ENCODE data around the gene CMTM8.

DNA sequence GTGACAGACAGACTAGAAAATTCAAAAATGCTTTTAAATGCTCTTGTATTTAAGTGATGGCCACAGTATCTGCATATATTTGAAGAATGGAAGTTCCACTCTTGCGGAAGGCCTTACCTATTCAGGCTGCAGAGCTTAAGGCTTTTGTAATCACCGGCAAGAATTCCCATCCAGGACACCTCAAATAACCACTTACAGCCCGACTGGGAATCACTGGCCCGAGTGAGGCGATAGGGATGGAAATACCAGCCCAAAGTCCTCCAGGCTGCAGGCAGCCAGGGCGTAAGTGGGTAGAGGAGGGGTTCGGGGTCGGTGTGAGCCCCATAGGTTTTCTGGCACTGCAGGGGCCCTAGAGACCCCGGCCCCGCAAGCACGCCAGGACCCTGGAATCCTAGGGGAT lies 162.6 kb downstream of the CMTM8 start:
- TF ChIP-seq, protein P1, sequence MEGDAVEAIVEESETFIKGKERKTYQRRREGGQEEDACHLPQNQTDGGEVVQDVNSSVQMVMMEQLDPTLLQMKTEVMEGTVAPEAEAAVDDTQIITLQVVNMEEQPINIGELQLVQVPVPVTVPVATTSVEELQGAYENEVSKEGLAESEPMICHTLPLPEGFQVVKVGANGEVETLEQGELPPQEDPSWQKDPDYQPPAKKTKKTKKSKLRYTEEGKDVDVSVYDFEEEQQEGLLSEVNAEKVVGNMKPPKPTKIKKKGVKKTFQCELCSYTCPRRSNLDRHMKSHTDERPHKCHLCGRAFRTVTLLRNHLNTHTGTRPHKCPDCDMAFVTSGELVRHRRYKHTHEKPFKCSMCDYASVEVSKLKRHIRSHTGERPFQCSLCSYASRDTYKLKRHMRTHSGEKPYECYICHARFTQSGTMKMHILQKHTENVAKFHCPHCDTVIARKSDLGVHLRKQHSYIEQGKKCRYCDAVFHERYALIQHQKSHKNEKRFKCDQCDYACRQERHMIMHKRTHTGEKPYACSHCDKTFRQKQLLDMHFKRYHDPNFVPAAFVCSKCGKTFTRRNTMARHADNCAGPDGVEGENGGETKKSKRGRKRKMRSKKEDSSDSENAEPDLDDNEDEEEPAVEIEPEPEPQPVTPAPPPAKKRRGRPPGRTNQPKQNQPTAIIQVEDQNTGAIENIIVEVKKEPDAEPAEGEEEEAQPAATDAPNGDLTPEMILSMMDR (conservative IDR thresholded peaks at IDR 0.05; ENCODE audit: low read depth in 2 of 2): no peak
- TF ChIP-seq EZH2phosphoT487 (IDR thresholded peaks at IDR 0.05; ENCODE audit: unreplicated experiment) (no peak), POLR2AphosphoS5 (IDR thresholded peaks at IDR 0.05; ENCODE audit: low read depth) (no peak), EZH2 (IDR thresholded peaks at IDR 0.05; ENCODE audit: low read depth, unreplicated experiment) (no peak), CREB1 (CRISPR knock-in tag; IDR thresholded peaks at IDR 0.05; ENCODE audit: low read depth) (no peak)
- TF ChIP-seq, protein P2, sequence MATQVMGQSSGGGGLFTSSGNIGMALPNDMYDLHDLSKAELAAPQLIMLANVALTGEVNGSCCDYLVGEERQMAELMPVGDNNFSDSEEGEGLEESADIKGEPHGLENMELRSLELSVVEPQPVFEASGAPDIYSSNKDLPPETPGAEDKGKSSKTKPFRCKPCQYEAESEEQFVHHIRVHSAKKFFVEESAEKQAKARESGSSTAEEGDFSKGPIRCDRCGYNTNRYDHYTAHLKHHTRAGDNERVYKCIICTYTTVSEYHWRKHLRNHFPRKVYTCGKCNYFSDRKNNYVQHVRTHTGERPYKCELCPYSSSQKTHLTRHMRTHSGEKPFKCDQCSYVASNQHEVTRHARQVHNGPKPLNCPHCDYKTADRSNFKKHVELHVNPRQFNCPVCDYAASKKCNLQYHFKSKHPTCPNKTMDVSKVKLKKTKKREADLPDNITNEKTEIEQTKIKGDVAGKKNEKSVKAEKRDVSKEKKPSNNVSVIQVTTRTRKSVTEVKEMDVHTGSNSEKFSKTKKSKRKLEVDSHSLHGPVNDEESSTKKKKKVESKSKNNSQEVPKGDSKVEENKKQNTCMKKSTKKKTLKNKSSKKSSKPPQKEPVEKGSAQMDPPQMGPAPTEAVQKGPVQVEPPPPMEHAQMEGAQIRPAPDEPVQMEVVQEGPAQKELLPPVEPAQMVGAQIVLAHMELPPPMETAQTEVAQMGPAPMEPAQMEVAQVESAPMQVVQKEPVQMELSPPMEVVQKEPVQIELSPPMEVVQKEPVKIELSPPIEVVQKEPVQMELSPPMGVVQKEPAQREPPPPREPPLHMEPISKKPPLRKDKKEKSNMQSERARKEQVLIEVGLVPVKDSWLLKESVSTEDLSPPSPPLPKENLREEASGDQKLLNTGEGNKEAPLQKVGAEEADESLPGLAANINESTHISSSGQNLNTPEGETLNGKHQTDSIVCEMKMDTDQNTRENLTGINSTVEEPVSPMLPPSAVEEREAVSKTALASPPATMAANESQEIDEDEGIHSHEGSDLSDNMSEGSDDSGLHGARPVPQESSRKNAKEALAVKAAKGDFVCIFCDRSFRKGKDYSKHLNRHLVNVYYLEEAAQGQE (IDR thresholded peaks at IDR 0.05; ENCODE audit: unreplicated experiment): no peak
- TF ChIP-seq, protein P3, sequence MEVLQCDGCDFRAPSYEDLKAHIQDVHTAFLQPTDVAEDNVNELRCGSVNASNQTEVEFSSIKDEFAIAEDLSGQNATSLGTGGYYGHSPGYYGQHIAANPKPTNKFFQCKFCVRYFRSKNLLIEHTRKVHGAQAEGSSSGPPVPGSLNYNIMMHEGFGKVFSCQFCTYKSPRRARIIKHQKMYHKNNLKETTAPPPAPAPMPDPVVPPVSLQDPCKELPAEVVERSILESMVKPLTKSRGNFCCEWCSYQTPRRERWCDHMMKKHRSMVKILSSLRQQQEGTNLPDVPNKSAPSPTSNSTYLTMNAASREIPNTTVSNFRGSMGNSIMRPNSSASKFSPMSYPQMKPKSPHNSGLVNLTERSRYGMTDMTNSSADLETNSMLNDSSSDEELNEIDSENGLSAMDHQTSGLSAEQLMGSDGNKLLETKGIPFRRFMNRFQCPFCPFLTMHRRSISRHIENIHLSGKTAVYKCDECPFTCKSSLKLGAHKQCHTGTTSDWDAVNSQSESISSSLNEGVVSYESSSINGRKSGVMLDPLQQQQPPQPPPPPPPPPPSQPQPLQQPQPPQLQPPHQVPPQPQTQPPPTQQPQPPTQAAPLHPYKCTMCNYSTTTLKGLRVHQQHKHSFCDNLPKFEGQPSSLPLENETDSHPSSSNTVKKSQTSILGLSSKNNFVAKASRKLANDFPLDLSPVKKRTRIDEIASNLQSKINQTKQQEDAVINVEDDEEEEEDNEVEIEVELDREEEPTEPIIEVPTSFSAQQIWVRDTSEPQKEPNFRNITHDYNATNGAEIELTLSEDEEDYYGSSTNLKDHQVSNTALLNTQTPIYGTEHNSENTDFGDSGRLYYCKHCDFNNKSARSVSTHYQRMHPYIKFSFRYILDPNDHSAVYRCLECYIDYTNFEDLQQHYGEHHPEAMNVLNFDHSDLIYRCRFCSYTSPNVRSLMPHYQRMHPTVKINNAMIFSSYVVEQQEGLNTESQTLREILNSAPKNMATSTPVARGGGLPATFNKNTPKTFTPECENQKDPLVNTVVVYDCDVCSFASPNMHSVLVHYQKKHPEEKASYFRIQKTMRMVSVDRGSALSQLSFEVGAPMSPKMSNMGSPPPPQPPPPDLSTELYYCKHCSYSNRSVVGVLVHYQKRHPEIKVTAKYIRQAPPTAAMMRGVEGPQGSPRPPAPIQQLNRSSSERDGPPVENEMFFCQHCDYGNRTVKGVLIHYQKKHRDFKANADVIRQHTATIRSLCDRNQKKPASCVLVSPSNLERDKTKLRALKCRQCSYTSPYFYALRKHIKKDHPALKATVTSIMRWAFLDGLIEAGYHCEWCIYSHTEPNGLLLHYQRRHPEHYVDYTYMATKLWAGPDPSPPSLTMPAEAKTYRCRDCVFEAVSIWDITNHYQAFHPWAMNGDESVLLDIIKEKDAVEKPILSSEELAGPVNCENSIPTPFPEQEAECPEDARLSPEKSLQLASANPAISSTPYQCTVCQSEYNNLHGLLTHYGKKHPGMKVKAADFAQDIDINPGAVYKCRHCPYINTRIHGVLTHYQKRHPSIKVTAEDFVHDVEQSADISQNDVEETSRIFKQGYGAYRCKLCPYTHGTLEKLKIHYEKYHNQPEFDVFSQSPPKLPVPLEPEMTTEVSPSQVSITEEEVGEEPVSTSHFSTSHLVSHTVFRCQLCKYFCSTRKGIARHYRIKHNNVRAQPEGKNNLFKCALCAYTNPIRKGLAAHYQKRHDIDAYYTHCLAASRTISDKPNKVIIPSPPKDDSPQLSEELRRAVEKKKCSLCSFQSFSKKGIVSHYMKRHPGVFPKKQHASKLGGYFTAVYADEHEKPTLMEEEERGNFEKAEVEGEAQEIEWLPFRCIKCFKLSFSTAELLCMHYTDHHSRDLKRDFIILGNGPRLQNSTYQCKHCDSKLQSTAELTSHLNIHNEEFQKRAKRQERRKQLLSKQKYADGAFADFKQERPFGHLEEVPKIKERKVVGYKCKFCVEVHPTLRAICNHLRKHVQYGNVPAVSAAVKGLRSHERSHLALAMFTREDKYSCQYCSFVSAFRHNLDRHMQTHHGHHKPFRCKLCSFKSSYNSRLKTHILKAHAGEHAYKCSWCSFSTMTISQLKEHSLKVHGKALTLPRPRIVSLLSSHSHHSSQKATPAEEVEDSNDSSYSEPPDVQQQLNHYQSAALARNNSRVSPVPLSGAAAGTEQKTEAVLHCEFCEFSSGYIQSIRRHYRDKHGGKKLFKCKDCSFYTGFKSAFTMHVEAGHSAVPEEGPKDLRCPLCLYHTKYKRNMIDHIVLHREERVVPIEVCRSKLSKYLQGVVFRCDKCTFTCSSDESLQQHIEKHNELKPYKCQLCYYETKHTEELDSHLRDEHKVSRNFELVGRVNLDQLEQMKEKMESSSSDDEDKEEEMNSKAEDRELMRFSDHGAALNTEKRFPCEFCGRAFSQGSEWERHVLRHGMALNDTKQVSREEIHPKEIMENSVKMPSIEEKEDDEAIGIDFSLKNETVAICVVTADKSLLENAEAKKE (CRISPR knock-in tag; IDR thresholded peaks at IDR 0.05): no peak
